ENCODE results near the gene SPDYE6. TPM values are rescaled to one million over a fixed set of nuclear protein-coding genes. Genes with fewer than 3 reads are reported as not detected.

The SPDYE6 gene
- total RNA-seq, 1 experiment from 2014 or later, result not detected

DNA sequence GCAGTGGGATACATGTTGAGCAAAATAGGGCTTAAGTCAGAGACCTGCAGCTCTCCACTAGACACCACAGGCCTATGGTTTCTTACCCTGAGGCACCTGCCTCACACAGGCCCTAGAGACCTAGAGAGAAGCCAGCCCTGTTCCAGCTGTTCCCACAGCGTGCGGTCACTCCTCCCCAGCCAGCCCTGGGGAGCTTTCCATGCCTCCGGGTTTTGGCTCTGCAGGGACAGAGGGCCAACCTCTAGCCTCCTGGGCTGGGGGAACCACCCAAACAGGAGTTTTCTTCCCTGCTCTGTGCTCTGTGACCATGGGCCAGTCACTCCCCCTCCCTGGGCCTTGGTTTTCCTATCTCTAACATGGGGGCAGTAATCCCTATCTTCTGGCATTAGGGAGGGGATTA lies 36.6 kb downstream of the SPDYE6 start:
- no peak for DNase-seq
- Histone ChIP-seq H3K4me2 (ENCODE audit: low read depth, low read length, poor library complexity, severe bottlenecking) (no peak overlapping the region), H3K4me1 (ENCODE audit: low read length) (peaks cover 10% of the 10 kb centered on the region), H3K27me3 (ENCODE audit: low read length) (no peaks in the 10 kb centered on the region), H3K27ac (ENCODE audit: low read length) (no peak overlapping the region), H3K4me3 (ENCODE audit: low read length) (no peak overlapping the region), H2AFZ (ENCODE audit: low read length) (no peak overlapping the region), H3K36me3 (ENCODE audit: insufficient read depth, low read length) (peaks cover 36% of the 10 kb centered on the region), H4K20me1 (ENCODE audit: insufficient read depth, low read depth, low read length) (peaks cover 19% of the 10 kb centered on the region; the same call in 1 of the 2 replicates), H3K9me2 (replicated peaks; ENCODE audit: insufficient read depth, low read length) (no peaks in the 10 kb centered on the region), H3K9me3 (ENCODE audit: low read length) (no peaks in the 10 kb centered on the region), H3K9ac (ENCODE audit: low read length) (no peak overlapping the region), H3K79me2 (ENCODE audit: low read length) (no peaks in the 10 kb centered on the region)

GRCh38 chr7:102318482-102318971 lies 37.7 kb downstream of the SPDYE6 start:
- no peaks in the 10 kb centered on the region for H3K27me3 ChIP-seq (ENCODE audit: low read length)
- H3K9ac ChIP-seq (ENCODE audit: low read length), result no peak overlapping the region
- peaks cover 19% of the 10 kb centered on the region; the same call in 1 of the 2 replicates for H4K20me1 ChIP-seq (ENCODE audit: insufficient read depth, low read depth, low read length)
- no peaks in the 10 kb centered on the region for H3K79me2 ChIP-seq (ENCODE audit: low read length)
- 0 out of 2 replicates have a peak overlapping the region, but pooled peaks have one; percentile 18 for H3K27ac ChIP-seq (ENCODE audit: low read length)
- H3K4me1 ChIP-seq (ENCODE audit: low read length), result peaks cover 10% of the 10 kb centered on the region
- no peak overlapping the region for H3K4me3 ChIP-seq (ENCODE audit: low read length)
- no peak for DNase-seq
- H2AFZ ChIP-seq (ENCODE audit: low read length), result no peak overlapping the region
- H3K9me3 ChIP-seq (ENCODE audit: low read length), result no peaks in the 10 kb centered on the region
- H3K36me3 ChIP-seq (ENCODE audit: insufficient read depth, low read length), result peaks cover 46% of the 10 kb centered on the region
- H3K9me2 ChIP-seq (replicated peaks; ENCODE audit: insufficient read depth, low read length), result no peaks in the 10 kb centered on the region
- no peak overlapping the region for H3K4me2 ChIP-seq (ENCODE audit: low read depth, low read length, poor library complexity, severe bottlenecking)

GRCh38 chr7:102317231-102318059 lies 38.8 kb downstream of the SPDYE6 start:
- H3K27me3 ChIP-seq (ENCODE audit: low read length), result no peaks in the 10 kb centered on the region
- H3K9me3 ChIP-seq (ENCODE audit: low read length), result no peaks in the 10 kb centered on the region
- no peak overlapping the region for H2AFZ ChIP-seq (ENCODE audit: low read length)
- H3K79me2 ChIP-seq (ENCODE audit: low read length), result no peaks in the 10 kb centered on the region
- peaks cover 19% of the 10 kb centered on the region; the same call in 1 of the 2 replicates for H4K20me1 ChIP-seq (ENCODE audit: insufficient read depth, low read depth, low read length)
- no peak overlapping the region for H3K9ac ChIP-seq (ENCODE audit: low read length)
- peaks cover 46% of the 10 kb centered on the region for H3K36me3 ChIP-seq (ENCODE audit: insufficient read depth, low read length)
- H3K9me2 ChIP-seq (replicated peaks; ENCODE audit: insufficient read depth, low read length), result no peaks in the 10 kb centered on the region
- H3K27ac ChIP-seq (ENCODE audit: low read length), result peak overlapping the region; percentile 67
- no peak overlapping the region for H3K4me2 ChIP-seq (ENCODE audit: low read depth, low read length, poor library complexity, severe bottlenecking)
- H3K4me1 ChIP-seq (ENCODE audit: low read length), result peaks cover 10% of the 10 kb centered on the region
- DNase-seq, result peak; percentile 69
- no peak overlapping the region for H3K4me3 ChIP-seq (ENCODE audit: low read length)

DNA sequence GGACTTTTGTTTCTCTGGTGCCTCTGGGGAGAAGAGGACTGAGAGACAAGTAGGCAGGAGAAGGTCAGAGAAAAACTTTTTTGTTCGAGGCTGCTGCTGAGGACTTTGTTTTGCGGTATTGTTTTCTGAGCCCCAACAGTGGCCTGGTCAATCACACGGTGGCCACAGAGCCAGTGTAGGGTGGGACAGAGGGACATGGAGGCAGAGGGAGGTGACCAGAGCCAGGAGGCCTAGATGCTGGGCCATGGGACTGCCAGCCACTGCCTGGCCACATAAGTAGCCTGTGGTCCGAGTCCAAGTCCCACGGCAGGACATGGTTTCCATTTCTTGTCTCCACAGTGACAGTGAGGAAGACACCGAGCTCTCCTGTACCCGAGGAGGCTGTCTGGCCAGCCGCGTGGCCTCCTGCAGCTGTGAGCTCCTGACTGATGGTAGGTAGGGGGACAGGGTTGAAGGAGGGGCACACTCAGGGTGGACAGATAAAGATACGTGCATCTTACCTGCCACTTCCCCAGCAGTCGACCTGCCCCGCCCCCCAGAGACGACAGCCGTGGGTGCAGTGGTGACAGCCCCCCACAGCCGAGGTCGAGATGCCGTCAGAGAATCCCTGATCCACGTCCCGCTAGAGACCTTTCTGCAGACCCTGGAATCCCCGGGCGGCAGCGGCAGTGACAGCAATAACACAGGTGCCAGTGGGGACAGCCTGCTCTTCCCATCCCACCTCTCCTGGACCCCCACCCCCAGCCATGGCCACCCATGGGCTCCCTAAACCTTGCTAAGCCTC lies 42.1 kb downstream of the SPDYE6 start:
- peak; percentile 38 for DNase-seq
- H3K27me3 ChIP-seq (ENCODE audit: low read length), result no peaks in the 10 kb centered on the region
- no peaks in the 10 kb centered on the region for H3K79me2 ChIP-seq (ENCODE audit: low read length)
- H3K4me3 ChIP-seq (ENCODE audit: low read length), result no peak overlapping the region
- no peaks in the 10 kb centered on the region for H3K9me3 ChIP-seq (ENCODE audit: low read length)
- no peak overlapping the region for H3K4me2 ChIP-seq (ENCODE audit: low read depth, low read length, poor library complexity, severe bottlenecking)
- peaks cover 10% of the 10 kb centered on the region for H3K4me1 ChIP-seq (ENCODE audit: low read length)
- H2AFZ ChIP-seq (ENCODE audit: low read length), result no peak overlapping the region
- peaks cover 15% of the 10 kb centered on the region; the same call in 1 of the 2 replicates for H4K20me1 ChIP-seq (ENCODE audit: insufficient read depth, low read depth, low read length)
- no peaks in the 10 kb centered on the region for H3K9me2 ChIP-seq (replicated peaks; ENCODE audit: insufficient read depth, low read length)
- no peak overlapping the region for H3K9ac ChIP-seq (ENCODE audit: low read length)
- no peak overlapping the region for H3K27ac ChIP-seq (ENCODE audit: low read length)
- H3K36me3 ChIP-seq (ENCODE audit: insufficient read depth, low read length), result peaks cover 39% of the 10 kb centered on the region

DNA sequence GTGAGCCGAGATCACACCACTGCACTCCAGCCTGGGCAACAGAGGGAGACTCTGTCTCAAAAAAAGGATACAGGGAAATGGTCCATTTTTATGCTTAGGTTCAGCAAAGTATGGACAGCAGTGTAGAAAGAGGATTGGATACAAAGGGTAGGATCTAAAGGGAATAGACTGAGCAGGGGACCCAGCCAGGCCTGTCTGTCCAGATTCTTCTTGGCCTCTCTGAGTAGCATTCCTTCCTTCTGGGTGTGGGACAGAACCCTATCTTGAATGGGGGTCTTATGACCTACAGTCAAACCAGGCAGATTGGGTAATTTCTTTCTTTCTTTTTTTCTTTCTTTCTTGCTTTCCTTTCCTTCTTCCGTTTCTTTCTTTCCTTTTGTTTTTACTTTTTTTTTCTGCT lies 43.9 kb downstream of the SPDYE6 start:
- H3K4me3 ChIP-seq (ENCODE audit: low read length), result no peak overlapping the region
- H3K9me3 ChIP-seq (ENCODE audit: low read length), result no peaks in the 10 kb centered on the region
- H3K4me1 ChIP-seq (ENCODE audit: low read length), result peaks cover 19% of the 10 kb centered on the region
- peaks cover 17% of the 10 kb centered on the region; the same call in 1 of the 2 replicates for H3K79me2 ChIP-seq (ENCODE audit: low read length)
- no peaks in the 10 kb centered on the region for H3K27me3 ChIP-seq (ENCODE audit: low read length)
- no peak overlapping the region for H2AFZ ChIP-seq (ENCODE audit: low read length)
- H3K36me3 ChIP-seq (ENCODE audit: insufficient read depth, low read length), result peaks cover 43% of the 10 kb centered on the region
- H3K9ac ChIP-seq (ENCODE audit: low read length), result no peak overlapping the region
- H3K4me2 ChIP-seq (ENCODE audit: low read depth, low read length, poor library complexity, severe bottlenecking), result no peak overlapping the region
- 0 out of 2 replicates have a peak, but pooled peaks cover 7% of the 10 kb centered on the region for H4K20me1 ChIP-seq (ENCODE audit: insufficient read depth, low read depth, low read length)
- DNase-seq, result peak; percentile 41
- H3K27ac ChIP-seq (ENCODE audit: low read length), result no peak overlapping the region
- H3K9me2 ChIP-seq (replicated peaks; ENCODE audit: insufficient read depth, low read length), result no peaks in the 10 kb centered on the region

DNA sequence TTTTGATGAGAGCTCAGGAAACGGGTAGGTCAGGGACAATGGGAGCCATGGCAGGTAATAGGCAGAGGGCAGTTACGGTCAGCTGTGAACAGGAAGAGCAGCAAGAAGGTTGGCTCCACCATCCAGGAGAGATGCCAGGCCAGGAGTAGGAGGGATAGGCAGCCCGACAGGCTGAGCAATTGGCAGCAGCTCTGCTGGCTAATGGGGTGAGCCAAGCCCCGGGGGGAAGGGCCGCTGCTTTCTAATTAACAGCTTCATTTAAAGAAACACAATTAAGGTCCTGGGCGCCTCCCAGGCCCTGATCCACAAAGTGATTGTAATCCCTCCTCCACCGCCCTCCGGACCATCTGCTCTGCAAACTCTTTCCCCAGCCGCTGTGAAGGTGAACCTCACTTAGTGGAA lies 45.8 kb downstream of the SPDYE6 start:
- peaks cover 33% of the 10 kb centered on the region for H3K4me1 ChIP-seq (ENCODE audit: low read length)
- peaks cover 37% of the 10 kb centered on the region for H3K36me3 ChIP-seq (ENCODE audit: insufficient read depth, low read length)
- no peak overlapping the region for H2AFZ ChIP-seq (ENCODE audit: low read length)
- no peaks in the 10 kb centered on the region for H3K27me3 ChIP-seq (ENCODE audit: low read length)
- H3K9ac ChIP-seq (ENCODE audit: low read length), result no peak overlapping the region
- no peak for DNase-seq
- peaks cover 19% of the 10 kb centered on the region; the same call in 1 of the 2 replicates for H3K79me2 ChIP-seq (ENCODE audit: low read length)
- no peak overlapping the region for H3K4me2 ChIP-seq (ENCODE audit: low read depth, low read length, poor library complexity, severe bottlenecking)
- 0 out of 2 replicates have a peak, but pooled peaks cover 3% of the 10 kb centered on the region for H4K20me1 ChIP-seq (ENCODE audit: insufficient read depth, low read depth, low read length)
- H3K27ac ChIP-seq (ENCODE audit: low read length), result no peak overlapping the region
- no peaks in the 10 kb centered on the region for H3K9me2 ChIP-seq (replicated peaks; ENCODE audit: insufficient read depth, low read length)
- H3K9me3 ChIP-seq (ENCODE audit: low read length), result no peaks in the 10 kb centered on the region
- H3K4me3 ChIP-seq (ENCODE audit: low read length), result no peak overlapping the region

DNA sequence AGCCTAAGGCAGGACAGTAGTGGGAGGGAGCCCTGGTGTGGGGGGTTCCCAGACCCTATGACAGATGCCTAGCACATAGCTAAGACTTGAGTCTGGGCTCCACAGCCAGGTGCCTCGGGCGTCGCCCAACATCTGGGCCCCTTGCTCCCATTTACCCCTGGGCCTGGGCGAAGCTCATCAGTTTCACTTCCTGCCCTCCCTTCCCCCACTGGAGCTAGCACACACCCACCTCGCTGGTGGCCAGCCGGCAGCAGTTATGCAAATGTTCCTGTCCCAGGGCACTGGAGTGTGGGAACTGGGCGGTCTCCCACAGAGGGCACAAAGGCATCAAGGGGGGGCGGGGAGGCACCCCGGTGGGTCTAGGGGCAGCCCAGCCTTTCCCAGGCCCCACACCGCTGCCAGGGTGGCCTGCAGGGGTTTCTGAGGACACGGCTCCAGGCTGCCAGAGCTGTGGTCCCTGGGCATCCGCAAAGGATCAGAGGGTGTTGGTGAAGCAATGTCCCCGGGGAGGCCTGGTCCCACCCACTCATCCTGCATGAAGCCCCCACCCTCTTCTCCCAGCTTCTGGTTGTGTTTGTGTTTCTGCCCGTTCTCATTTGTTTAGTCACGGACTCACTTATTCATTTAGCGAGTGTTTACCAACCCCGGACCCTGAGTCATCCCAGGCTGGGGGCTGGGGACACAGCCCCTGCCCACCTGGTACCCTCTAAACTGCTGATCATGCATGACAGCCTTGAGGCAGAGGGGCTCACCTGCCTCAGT lies 49.1 kb downstream of the SPDYE6 start:
- Histone ChIP-seq H3K9ac (ENCODE audit: low read length) (peak overlapping the region; percentile 81), H4K20me1 (ENCODE audit: insufficient read depth, low read depth, low read length) (0 out of 2 replicates have a peak, but pooled peaks cover 3% of the 10 kb centered on the region), H3K9me2 (replicated peaks; ENCODE audit: insufficient read depth, low read length) (no peaks in the 10 kb centered on the region), H3K4me2 (ENCODE audit: low read depth, low read length, poor library complexity, severe bottlenecking) (peak overlapping the region; percentile 77), H2AFZ (ENCODE audit: low read length) (no peak overlapping the region), H3K36me3 (ENCODE audit: insufficient read depth, low read length) (peaks cover 35% of the 10 kb centered on the region), H3K79me2 (ENCODE audit: low read length) (peaks cover 19% of the 10 kb centered on the region; the same call in 1 of the 2 replicates), H3K4me1 (ENCODE audit: low read length) (peaks cover 66% of the 10 kb centered on the region), H3K4me3 (ENCODE audit: low read length) (peak overlapping the region; percentile 58), H3K27ac (ENCODE audit: low read length) (peak overlapping the region; percentile 94), H3K27me3 (ENCODE audit: low read length) (no peaks in the 10 kb centered on the region), H3K9me3 (ENCODE audit: low read length) (no peaks in the 10 kb centered on the region)
- DNase-seq, result peak; percentile 98
